ENCODE data around the gene SIRT7.

- TF ChIP-seq CTCF (IDR thresholded peaks at IDR 0.05; ENCODE audit: low read depth, low read length), result no peak
- no peak for TF ChIP-seq EZH2phosphoT487 (IDR thresholded peaks at IDR 0.05; ENCODE audit: low read depth)
Measured at GRCh38 chr17:81966343-81967243, 48.6 kb upstream of the SIRT7 start.

Measured in OCI-LY3 (cell line).